Erythroblast (primary cell): ENCODE results near the gene GDF9.

Source experiments
- GATA1 ChIP-seq: IDR thresholded peaks from 2 replicates; pipeline ENCODE4 v1.6.1; 2011; ENCODE audit warnings: low read depth, mild to moderate bottlenecking, control low read depth, low read length, moderate library complexity
- POLR2A ChIP-seq: IDR thresholded peaks from 2 replicates; pipeline ENCODE4 v1.6.1; 2011; ENCODE audit warnings: mild to moderate bottlenecking, low read length

GRCh38 chr5:132898094-132898493 lies 31.8 kb upstream of the GDF9 start:
- TF ChIP-seq POLR2A (no peak), GATA1 (no peak)
